GM12873 (cell line): ENCODE results near the gene IRX1.

ENCODE experiments used
- TF ChIP-seq, protein P1 (sequence below): IDR thresholded peaks from 2 replicates; pipeline ENCODE4 v1.5.1; 2012; ENCODE audit warnings: low read depth, mild to moderate bottlenecking, moderate library complexity, low read length, control low read depth; ENCODE audit not compliant: insufficient read depth; ENCODE audit errors: missing control alignments

The IRX1 gene

DNA sequence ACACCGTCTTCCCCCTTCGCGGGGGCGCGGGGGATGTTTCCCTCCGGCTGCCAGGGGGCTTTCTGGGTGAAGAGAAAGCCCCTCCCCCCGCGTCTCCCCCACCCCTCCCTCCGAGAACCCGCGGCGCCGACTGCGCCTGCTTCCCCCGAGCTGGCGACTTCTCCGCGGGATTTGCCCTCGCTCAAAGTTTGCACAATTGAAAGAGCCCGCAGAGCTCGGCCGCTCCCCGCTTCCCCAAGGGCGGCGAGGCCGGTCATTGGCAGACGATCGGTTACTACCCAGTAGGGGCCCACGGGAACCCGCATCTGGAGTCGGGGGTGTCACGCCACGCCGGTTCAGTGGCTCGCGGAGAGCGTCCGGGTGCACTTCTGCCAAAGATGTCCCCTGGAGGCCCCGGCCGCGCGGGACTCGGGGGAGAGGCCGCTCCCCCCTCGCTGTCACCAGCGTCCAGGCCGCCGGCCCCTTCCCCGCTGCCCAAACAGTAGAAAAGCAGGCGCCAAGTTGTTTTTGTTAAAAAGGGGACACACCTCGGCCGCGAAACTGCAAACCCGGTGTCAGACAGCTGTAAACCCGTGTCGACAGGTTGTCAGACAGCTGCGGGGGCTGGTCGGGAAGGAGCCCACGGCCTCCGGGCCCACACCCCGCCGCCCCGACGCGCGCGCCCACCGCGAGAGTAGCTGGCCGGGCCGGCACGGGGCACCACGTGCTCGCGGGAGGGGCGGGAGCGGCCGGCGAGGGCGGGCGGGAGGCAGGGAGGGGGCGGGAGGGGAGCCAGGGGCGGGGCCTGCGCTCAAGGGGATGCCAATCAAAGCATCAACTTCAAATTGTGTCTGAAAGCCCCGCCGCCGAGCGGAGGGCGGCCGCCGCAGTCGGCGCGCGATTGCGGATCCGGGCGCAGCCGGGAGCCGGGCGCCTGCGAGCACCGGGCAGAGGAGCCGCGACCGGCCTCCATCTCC is at the start of gene IRX1:
IRX1 (plus strand) TSS at position 827 of the 956 bp plus-strand sequence. CDS start 274 bp downstream, outside the sequence.
- TF ChIP-seq, protein P1, sequence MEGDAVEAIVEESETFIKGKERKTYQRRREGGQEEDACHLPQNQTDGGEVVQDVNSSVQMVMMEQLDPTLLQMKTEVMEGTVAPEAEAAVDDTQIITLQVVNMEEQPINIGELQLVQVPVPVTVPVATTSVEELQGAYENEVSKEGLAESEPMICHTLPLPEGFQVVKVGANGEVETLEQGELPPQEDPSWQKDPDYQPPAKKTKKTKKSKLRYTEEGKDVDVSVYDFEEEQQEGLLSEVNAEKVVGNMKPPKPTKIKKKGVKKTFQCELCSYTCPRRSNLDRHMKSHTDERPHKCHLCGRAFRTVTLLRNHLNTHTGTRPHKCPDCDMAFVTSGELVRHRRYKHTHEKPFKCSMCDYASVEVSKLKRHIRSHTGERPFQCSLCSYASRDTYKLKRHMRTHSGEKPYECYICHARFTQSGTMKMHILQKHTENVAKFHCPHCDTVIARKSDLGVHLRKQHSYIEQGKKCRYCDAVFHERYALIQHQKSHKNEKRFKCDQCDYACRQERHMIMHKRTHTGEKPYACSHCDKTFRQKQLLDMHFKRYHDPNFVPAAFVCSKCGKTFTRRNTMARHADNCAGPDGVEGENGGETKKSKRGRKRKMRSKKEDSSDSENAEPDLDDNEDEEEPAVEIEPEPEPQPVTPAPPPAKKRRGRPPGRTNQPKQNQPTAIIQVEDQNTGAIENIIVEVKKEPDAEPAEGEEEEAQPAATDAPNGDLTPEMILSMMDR: no peak

GRCh38 chr5:3546028-3546427 is 49.6 kb upstream of the IRX1 start:
- TF ChIP-seq, protein P1: no peak

GRCh38 chr5:3564116-3564515 is 31.5 kb upstream of the IRX1 start:
- TF ChIP-seq, protein P1: no peak

DNA sequence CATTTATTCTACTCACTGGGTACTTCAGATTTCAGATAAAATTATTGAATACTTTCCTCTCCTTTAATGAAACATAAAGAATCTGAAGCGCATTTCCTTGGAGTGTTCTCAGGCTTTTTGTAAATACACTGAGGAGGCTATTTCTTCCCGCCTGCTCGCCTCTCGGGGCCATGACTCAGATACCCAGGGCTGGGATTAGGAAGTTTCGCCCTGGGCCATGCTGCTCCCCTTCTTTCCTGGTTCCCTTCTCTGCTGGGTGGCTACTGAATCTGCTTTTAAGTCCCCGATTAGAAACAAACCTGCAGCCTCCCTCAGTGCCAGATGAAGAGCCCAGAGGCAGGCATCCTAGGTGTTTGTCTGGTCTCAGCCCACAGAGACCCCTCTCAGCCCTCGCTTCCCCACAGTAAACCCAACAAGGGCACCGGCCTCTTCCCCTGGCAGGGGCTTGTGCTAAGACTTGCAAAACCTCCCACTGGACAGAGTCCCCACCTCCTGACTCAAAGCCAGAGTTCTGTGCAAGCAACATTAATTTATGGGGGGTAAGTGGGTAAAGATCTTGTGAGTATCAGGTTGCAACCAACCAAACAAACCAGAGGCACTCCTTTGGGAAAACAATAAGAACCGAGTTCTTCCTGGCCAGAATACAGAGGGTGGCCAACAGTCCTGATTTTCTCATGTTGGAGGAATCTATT is 30.7 kb upstream of the IRX1 start:
- TF ChIP-seq, protein P1: no peak

DNA sequence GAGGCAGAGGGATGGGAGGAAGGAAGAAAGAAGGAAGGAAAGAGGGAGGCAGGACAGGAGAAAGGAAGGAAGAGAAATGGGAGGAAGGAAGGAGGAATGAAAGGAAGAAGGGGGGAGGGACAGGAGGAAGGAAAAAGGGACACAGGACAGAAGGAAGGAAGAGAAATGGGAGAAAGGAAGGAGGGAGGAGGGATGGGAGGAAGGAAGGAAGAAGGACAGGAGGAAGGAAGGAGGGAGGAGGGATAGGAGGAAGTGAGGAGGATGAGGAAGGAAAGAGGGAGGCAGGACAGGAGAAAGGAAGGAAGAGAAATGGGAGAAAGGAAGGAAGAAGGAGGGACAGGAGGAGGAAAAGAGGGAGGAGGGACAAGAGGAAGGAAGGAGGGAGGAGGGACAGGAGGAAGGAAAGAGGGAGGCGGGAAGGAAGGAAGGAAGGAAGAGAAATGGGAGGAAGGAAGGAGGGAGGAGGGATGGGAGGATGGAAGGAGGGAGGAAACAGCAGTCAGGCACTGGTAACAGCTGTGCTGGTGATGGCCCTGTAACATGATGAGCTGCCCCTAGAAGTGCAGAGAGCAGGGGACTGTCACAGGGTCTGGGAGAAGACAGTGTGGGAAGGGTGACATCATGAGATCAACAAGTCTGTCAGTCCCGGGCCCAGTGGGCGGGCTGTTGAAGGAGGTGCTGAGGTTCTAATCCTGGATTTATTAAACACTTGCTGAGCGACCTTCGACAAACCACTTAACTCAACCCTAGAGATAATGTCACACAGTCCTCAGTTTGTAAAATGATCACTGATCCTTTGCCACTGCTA is 10.7 kb upstream of the IRX1 start:
- TF ChIP-seq, protein P1: no peak

GRCh38 chr5:3590161-3590966 is 5.3 kb upstream of the IRX1 start:
- TF ChIP-seq, protein P1: no peak
